ENCODE results near the gene MFAP3. TPM values are rescaled to one million over a fixed set of nuclear protein-coding genes. Genes with fewer than 3 reads are reported as not detected.

Gene MFAP3
- total RNA-seq, 1 experiment from 2014 or later = 18.5 TPM

DNA sequence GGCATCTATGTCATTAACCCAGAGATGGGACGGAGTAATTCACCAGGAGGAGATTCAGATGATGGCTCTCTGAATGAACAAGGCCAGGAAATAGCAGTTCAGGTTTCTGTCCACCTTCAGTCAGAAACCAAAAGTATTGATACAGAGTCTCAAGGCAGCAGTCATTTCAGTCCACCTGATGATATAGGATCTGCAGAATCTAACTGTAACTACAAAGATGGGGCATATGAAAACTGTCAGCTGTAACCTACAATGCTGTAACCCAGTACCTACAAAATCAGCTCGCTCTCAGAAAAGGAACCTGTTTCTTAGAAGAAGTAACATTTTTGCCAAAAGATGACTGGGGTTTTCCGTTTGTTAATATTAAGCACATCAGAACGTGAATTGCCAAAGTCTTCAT, 14.7 kb downstream of the MFAP3 start:
- no peaks in the 10 kb centered on the region for H3K9me3 ChIP-seq (ENCODE audit: control insufficient read depth in 1 of 2, insufficient read depth in 1 of 2, low read depth in 1 of 2, low read length in 2 of 2)

DNA sequence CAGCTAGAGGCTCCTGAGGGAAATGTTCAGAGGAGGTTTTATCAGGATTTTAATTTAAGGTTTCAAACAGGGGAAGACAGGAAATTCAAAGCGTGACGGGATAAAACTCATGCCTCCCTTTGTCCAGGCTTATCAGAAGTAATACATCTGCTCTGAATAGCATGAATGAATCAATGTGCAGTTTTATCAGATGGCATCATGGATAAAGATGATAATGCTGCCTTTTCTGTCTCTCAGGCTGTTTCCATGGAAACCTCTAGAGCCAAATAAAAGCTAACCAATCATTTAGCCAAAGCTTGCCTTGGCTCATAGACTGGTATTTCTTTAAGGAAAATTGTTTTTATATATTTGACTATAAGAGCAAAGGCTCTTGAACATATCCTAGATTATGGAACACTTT, 16.4 kb downstream of the MFAP3 start:
- DNase-seq (ENCODE audit: low read depth, low spot score) (no peak), ATAC-seq (no peak)
- Histone ChIP-seq H3K4me2 (ENCODE audit: low read length) (no peak overlapping the region), H3K4me1 (ENCODE audit: control insufficient read depth in 1 of 2, insufficient read depth in 2 of 2, low read length in 2 of 2) (peaks cover 14 to 20% of the 10 kb centered on the region in 2 experiments), H3K27ac (ENCODE audit: low read depth, low read length) (no peak overlapping the region), H3K9ac (ENCODE audit: low read length) (no peak overlapping the region), H4K20me1 (ENCODE audit: insufficient read depth) (peaks cover 5% of the 10 kb centered on the region; the same call in 1 of the 2 replicates), H3K36me3 (ENCODE audit: control insufficient read depth in 1 of 2, insufficient read depth in 2 of 2, low read length in 2 of 2) (no peaks in the 10 kb centered on the region), H3K4me3 (replicated peaks in 1 of 2; ENCODE audit: low read depth in 1 of 2, low read length in 2 of 2) (no peak overlapping the region), H3K9me2 (ENCODE audit: insufficient read depth) (no peaks in the 10 kb centered on the region), H2AFZ (ENCODE audit: low read depth, low read length, poor library complexity, severe bottlenecking) (no peak overlapping the region), H3K79me2 (ENCODE audit: insufficient read depth, low read length) (no peaks in the 10 kb centered on the region), H3K9me3 (ENCODE audit: control insufficient read depth in 1 of 2, insufficient read depth in 1 of 2, low read depth in 1 of 2, low read length in 2 of 2) (no peaks in the 10 kb centered on the region), H3K27me3 (ENCODE audit: insufficient read depth, low read length) (no peaks in the 10 kb centered on the region; the same call in 1 of the 2 replicates)
- CTCF ChIA-PET = interaction anchor here (1.2 kb wide), 1 partner anchor 17 kb away, joined by 4 read pairs; no protein-coding TSS in a partner anchor
- no TSS peak for BruUV-seq (replicated peaks)
- RAD21 ChIA-PET (ENCODE audit: low non-redundant PET in 1 of 2, low total read pairs in 2 of 2, uncharacterized antibody in 2 of 2, unreplicated experiment in 2 of 2) = no interaction called here
- POLR2A ChIA-PET = no interaction called here
- intact Hi-C loops (cut with micrococcal nuclease) = no loop called here
- TF ChIP-seq FOSL1 (IDR thresholded peaks at IDR 0.05; ENCODE audit: low read depth) (no peak), TCF7L2 (IDR thresholded peaks at IDR 0.05; ENCODE audit: borderline replicate concordance, extremely low read depth, insufficient read depth, insufficient read length) (no peak), ZNF274 (IDR thresholded peaks at IDR 0.05; ENCODE audit: low read depth, low read length) (no peak), ELF1 (IDR thresholded peaks at IDR 0.05; ENCODE audit: borderline replicate concordance, low read depth) (no peak), POLR2A (IDR thresholded peaks at IDR 0.05; ENCODE audit: borderline replicate concordance, extremely low read depth, insufficient read depth, insufficient read length) (no peak), SP1 (IDR thresholded peaks at IDR 0.05; ENCODE audit: low read depth) (no peak)
- TF ChIP-seq, protein P1, sequence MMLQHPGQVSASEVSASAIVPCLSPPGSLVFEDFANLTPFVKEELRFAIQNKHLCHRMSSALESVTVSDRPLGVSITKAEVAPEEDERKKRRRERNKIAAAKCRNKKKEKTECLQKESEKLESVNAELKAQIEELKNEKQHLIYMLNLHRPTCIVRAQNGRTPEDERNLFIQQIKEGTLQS (IDR thresholded peaks at IDR 0.05) = no peak
- TF ChIP-seq, protein P2, sequence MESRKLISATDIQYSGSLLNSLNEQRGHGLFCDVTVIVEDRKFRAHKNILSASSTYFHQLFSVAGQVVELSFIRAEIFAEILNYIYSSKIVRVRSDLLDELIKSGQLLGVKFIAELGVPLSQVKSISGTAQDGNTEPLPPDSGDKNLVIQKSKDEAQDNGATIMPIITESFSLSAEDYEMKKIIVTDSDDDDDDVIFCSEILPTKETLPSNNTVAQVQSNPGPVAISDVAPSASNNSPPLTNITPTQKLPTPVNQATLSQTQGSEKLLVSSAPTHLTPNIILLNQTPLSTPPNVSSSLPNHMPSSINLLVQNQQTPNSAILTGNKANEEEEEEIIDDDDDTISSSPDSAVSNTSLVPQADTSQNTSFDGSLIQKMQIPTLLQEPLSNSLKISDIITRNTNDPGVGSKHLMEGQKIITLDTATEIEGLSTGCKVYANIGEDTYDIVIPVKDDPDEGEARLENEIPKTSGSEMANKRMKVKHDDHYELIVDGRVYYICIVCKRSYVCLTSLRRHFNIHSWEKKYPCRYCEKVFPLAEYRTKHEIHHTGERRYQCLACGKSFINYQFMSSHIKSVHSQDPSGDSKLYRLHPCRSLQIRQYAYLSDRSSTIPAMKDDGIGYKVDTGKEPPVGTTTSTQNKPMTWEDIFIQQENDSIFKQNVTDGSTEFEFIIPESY (IDR thresholded peaks at IDR 0.05; ENCODE audit: extremely low read depth, insufficient replicate concordance, low read length) = no peak

More for the DNA sequence above, 14.7 kb downstream of the MFAP3 start:
- no peak for TF ChIP-seq POLR2A (IDR thresholded peaks at IDR 0.05; ENCODE audit: borderline replicate concordance, extremely low read depth, insufficient read depth, insufficient read length)
- no peak for TF ChIP-seq SRF (IDR thresholded peaks at IDR 0.05; ENCODE audit: low read depth)
- TF ChIP-seq, protein P2 (IDR thresholded peaks at IDR 0.05; ENCODE audit: extremely low read depth, insufficient replicate concordance, low read length) = no peak
- no peak for TF ChIP-seq EZH2phosphoT487 (IDR thresholded peaks at IDR 0.05; ENCODE audit: borderline replicate concordance)
- no peak for TF ChIP-seq ZNF274 (IDR thresholded peaks at IDR 0.05; ENCODE audit: low read depth, low read length)
- TF ChIP-seq, protein P3, sequence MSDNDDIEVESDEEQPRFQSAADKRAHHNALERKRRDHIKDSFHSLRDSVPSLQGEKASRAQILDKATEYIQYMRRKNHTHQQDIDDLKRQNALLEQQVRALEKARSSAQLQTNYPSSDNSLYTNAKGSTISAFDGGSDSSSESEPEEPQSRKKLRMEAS (IDR thresholded peaks at IDR 0.05) = no peak
- TF ChIP-seq SP1 (IDR thresholded peaks at IDR 0.05; ENCODE audit: low read depth) = no peak
- TF ChIP-seq ZFX (IDR thresholded peaks at IDR 0.05) = no peak
- no peak for TF ChIP-seq FOSL1 (IDR thresholded peaks at IDR 0.05; ENCODE audit: low read depth)
- TF ChIP-seq TCF7L2 (IDR thresholded peaks at IDR 0.05; ENCODE audit: borderline replicate concordance, extremely low read depth, insufficient read depth, insufficient read length) = no peak
- CTCF ChIA-PET = no interaction called here
- Histone ChIP-seq H3K9ac (ENCODE audit: low read length) (no peak overlapping the region), H3K27me3 (ENCODE audit: insufficient read depth, low read length) (no peaks in the 10 kb centered on the region), H3K36me3 (ENCODE audit: control insufficient read depth in 1 of 2, insufficient read depth in 2 of 2, low read length in 2 of 2) (no peaks in the 10 kb centered on the region), H3K79me2 (ENCODE audit: insufficient read depth, low read length) (peaks cover 5% of the 10 kb centered on the region), H3K4me2 (ENCODE audit: low read length) (no peak overlapping the region), H3K4me3 (replicated peaks in 1 of 2; ENCODE audit: low read depth in 1 of 2, low read length in 2 of 2) (no peak overlapping the region), H3K9me2 (ENCODE audit: insufficient read depth) (no peaks in the 10 kb centered on the region), H2AFZ (ENCODE audit: low read depth, low read length, poor library complexity, severe bottlenecking) (no peak overlapping the region), H3K4me1 (ENCODE audit: control insufficient read depth in 1 of 2, insufficient read depth in 2 of 2, low read length in 2 of 2) (peaks cover 12 to 13% of the 10 kb centered on the region in 2 experiments), H3K27ac (ENCODE audit: low read depth, low read length) (no peak overlapping the region), H4K20me1 (ENCODE audit: insufficient read depth) (peaks cover 3% of the 10 kb centered on the region; the same call in 1 of the 2 replicates)
- DNase-seq (ENCODE audit: low read depth, low spot score) (no peak), ATAC-seq (no peak)
- intact Hi-C loops (cut with micrococcal nuclease) = no loop called here
- POLR2A ChIA-PET = no interaction called here
- no TSS peak for BruUV-seq (replicated peaks)
- RAD21 ChIA-PET (ENCODE audit: low non-redundant PET in 1 of 2, low total read pairs in 2 of 2, uncharacterized antibody in 2 of 2, unreplicated experiment in 2 of 2) = no interaction called here
